Upper lobe of left lung (tissue), 6 donors: Measurements from ENCODE around the gene TP53I13. TPM values are rescaled to one million over a fixed set of nuclear protein-coding genes. Genes with fewer than 3 reads are reported as not detected.

Experiments
- ATAC-seq, 2 donors: fragments of 200-7000 bp; cut with Tn5 transposase; one replicate each; pipeline ENCODE4 v1.9.1; 2022; ENCODE audit warnings: mild to moderate bottlenecking in 2 of 2, moderate library complexity in 2 of 2; ENCODE audit not compliant: low FRiP score in 2 of 2
- DNase-seq, 2 donors: peaks; one replicate each; pipeline ENCODE4 v3.0.0-alpha.2; 2019 to 2020
- H3K27ac ChIP-seq, 4 donors: fragments of 200-600 bp; sonication (generic); one replicate each; pipeline ENCODE4 v1.5.1; 2016 to 2019
- H3K27me3 ChIP-seq, 4 donors: fragments of 200-600 bp; sonication (generic); one replicate each; pipeline ENCODE4 v1.5.1; 2017 to 2019
- H3K36me3 ChIP-seq, 4 donors: fragments of 200-600 bp; sonication (generic); one replicate each; pipeline ENCODE4 v1.5.1; 2016 to 2019
- H3K4me1 ChIP-seq, 4 donors: fragments of 200-600 bp; sonication (generic); one replicate each; pipeline ENCODE4 v1.5.1; 2018 to 2019
- H3K4me3 ChIP-seq, 4 donors: fragments of 200-600 bp; sonication (generic); one replicate each; pipeline ENCODE4 v1.5.1; 2017 to 2019; ENCODE audit warnings: mild to moderate bottlenecking in 2 of 4, moderate library complexity in 1 of 4
- H3K9me3 ChIP-seq, 4 donors: fragments of 200-600 bp; sonication (generic); one replicate each; pipeline ENCODE4 v1.5.1; 2018 to 2019
- EP300 ChIP-seq, 4 donors: sonication (generic); formaldehyde crosslinking; IDR thresholded peaks; one replicate each; pipeline ENCODE4 v1.5.1; 2017; ENCODE audit warnings: antibody characterized with exemption in 4 of 4, control low read depth in 2 of 4
- POLR2A ChIP-seq, 4 donors: fragments of 450-650 bp; IDR thresholded peaks; one replicate each; pipeline ENCODE4 v1.5.1; 2016 to 2017; ENCODE audit warnings: antibody characterized with exemption in 4 of 4, mild to moderate bottlenecking in 2 of 4
- POLR2AphosphoS5 ChIP-seq, 2 donors: sonication (generic); formaldehyde crosslinking; IDR thresholded peaks; one replicate each; pipeline ENCODE4 v1.5.1; 2017; ENCODE audit warnings: antibody characterized with exemption in 2 of 2
- WGBS, 2 donors: methylation state at CpG; one replicate each; pipeline ENCODE4 v1.1.5; 2017 to 2018; 5-methylcytosine and 5-hydroxymethylcytosine counted together
- total RNA-seq, 6 donors: library from RNA; depleted of rRNA in 4 of 6; stranded (reverse); fragments of >200 nt in 4 of 6; gene quantifications; one replicate each; pipeline versions ENCODE4 v1.1.0 to v1.2.1, GENCODE V29; 2016 to 2021
- TF ChIP-seq, protein P1 (sequence below), 6 experiments: fragments of 450-650 bp in 4 of 6; fragments of 200-600 bp in 2 of 6; sonication (generic) in 2 of 6; IDR thresholded peaks; one replicate each; pipeline ENCODE4 v1.5.1; 2016 to 2019; ENCODE audit warnings: antibody characterized with exemption in 6 of 6
- donor health status: DM: no; HTN: no; CAD: no; lungs with moderate emphysema.
- donor health status: DM: no; HTN: yes; CAD: no; lungs with severe emphysema.

The TP53I13 gene
- total RNA-seq, 6 donors from 2014 or later, result 57.3 to 178 (median 75.4) TPM

DNA sequence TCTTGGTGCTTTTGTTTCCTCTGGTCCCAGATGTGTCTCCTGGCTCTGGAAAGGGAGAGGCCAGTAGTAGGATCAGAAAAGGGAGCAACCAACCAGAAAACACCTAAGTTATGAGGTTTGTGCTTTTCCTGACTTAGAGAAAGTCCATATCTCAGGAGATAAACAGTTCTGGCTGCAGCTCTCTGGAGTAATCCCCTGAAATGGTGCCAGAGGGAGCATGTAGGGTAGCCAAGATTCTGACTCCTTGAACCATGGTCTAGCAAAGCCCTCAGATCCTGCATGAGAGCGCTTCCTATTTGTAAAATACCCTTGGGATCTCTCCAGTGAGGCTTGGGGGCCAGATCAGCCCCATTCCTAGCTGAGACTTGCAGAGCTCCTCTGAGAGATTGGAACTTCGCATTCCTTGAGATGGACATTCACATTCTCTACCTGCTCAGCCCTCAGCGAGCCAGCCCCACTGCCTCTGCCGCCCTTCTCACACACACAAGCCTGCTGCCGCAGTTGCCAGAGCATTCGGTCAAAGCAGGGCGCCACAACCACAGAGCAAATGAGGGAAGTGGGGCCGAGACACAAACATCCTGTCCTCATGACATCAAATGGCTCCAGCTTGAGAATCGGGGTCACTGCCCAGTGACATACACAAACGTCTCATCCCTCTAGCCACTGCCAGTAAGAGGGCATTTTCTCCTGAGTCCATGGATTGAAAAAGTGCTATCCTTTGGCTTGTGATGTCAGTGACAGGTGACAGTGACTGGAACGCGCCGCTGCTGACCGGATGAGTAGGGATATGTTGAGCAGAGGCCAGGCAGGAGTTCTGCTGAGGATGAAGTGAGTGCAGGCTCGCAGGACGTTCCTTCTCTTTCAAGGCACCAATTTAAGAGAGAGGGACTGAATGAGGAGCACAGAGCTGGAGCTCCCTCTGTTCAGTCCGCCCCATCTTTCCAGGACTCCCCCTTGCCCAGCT is 6.7 kb upstream of the TP53I13 start:
- Histone ChIP-seq H3K4me1 (peaks cover 31 to 40% (median 36%) of the 10 kb centered on the region in 4 donors), H3K4me3 (no peak overlapping the region), H3K27me3 (no peaks in the 10 kb centered on the region), H3K9me3 (no peaks in the 10 kb centered on the region), H3K36me3 (peaks cover 0 to 7% (median 3%) of the 10 kb centered on the region in 4 donors), H3K27ac (peak overlapping the region; percentile 40 to 70 (median 61))
- TF ChIP-seq POLR2A (IDR thresholded peaks at IDR 0.05), result peak in 1 of 4 donors; percentile 48
- no peak for TF ChIP-seq EP300 (IDR thresholded peaks at IDR 0.05)
- TF ChIP-seq POLR2AphosphoS5 (IDR thresholded peaks at IDR 0.05), result peak; percentile 28 to 33
- TF ChIP-seq, protein P1, sequence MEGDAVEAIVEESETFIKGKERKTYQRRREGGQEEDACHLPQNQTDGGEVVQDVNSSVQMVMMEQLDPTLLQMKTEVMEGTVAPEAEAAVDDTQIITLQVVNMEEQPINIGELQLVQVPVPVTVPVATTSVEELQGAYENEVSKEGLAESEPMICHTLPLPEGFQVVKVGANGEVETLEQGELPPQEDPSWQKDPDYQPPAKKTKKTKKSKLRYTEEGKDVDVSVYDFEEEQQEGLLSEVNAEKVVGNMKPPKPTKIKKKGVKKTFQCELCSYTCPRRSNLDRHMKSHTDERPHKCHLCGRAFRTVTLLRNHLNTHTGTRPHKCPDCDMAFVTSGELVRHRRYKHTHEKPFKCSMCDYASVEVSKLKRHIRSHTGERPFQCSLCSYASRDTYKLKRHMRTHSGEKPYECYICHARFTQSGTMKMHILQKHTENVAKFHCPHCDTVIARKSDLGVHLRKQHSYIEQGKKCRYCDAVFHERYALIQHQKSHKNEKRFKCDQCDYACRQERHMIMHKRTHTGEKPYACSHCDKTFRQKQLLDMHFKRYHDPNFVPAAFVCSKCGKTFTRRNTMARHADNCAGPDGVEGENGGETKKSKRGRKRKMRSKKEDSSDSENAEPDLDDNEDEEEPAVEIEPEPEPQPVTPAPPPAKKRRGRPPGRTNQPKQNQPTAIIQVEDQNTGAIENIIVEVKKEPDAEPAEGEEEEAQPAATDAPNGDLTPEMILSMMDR (IDR thresholded peaks at IDR 0.05), result no peak
- no peak for ATAC-seq
- peak in 1 of 2 donors; percentile 52 for DNase-seq
- WGBS, 2 donors, result 60 to 64% methylated on average over 11 to 17 of the region's 17 CpGs

DNA sequence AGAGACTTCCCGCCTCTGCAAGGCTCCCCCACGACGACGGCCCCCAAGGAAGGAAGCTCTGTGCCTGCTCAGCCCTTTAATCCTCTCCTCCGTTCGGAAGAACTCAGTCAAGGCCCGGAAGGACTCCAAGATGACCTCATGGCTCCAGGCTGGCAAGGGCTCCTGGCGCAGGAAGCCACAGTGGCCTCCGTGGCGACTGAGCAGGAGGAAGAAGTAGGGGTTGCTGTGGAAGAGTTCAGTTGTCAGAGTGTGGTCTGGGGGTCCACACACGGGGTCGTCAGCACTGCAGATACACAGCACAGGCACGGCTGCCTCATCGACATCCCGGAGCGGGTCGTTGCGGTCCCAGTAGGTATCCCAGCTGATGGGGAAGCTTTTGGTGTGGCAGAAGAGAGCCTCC is 5.9 kb upstream of the TP53I13 start:
- DNase-seq (no peak), ATAC-seq (no peak)
- Histone ChIP-seq H3K4me1 (peaks cover 31 to 45% (median 37%) of the 10 kb centered on the region in 4 donors), H3K27ac (peak overlapping the region; percentile 21 to 70 (median 49)), H3K4me3 (no peak overlapping the region), H3K36me3 (peaks cover 0 to 7% (median 3%) of the 10 kb centered on the region in 4 donors), H3K27me3 (no peaks in the 10 kb centered on the region), H3K9me3 (no peaks in the 10 kb centered on the region)
- 76 to 77% methylated on average over 16 to 18 of the region's 18 CpGs for WGBS, 2 donors
- TF ChIP-seq EP300 (IDR thresholded peaks at IDR 0.05) (no peak), POLR2A (IDR thresholded peaks at IDR 0.05) (no peak), POLR2AphosphoS5 (IDR thresholded peaks at IDR 0.05) (no peak)
- TF ChIP-seq, protein P1 (IDR thresholded peaks at IDR 0.05), result no peak

- DNase-seq (no peak), ATAC-seq (no peak)
- Histone ChIP-seq H3K4me1 (peaks cover 32 to 54% (median 38%) of the 10 kb centered on the region in 4 donors), H3K4me3 (no peak overlapping the region), H3K27ac (no peak overlapping the region), H3K27me3 (no peaks in the 10 kb centered on the region), H3K9me3 (no peaks in the 10 kb centered on the region), H3K36me3 (peaks cover 0 to 7% (median 3%) of the 10 kb centered on the region in 4 donors)
- WGBS, 2 donors, result 85 to 94% methylated on average over 3 of the region's 3 CpGs
- TF ChIP-seq, protein P1 (IDR thresholded peaks at IDR 0.05), result no peak
- TF ChIP-seq POLR2A (IDR thresholded peaks at IDR 0.05), result no peak
- TF ChIP-seq EP300 (IDR thresholded peaks at IDR 0.05), result no peak
- no peak for TF ChIP-seq POLR2AphosphoS5 (IDR thresholded peaks at IDR 0.05)
Measured at GRCh38 chr17:29563816-29564215, 4.7 kb upstream of the TP53I13 start.

DNA sequence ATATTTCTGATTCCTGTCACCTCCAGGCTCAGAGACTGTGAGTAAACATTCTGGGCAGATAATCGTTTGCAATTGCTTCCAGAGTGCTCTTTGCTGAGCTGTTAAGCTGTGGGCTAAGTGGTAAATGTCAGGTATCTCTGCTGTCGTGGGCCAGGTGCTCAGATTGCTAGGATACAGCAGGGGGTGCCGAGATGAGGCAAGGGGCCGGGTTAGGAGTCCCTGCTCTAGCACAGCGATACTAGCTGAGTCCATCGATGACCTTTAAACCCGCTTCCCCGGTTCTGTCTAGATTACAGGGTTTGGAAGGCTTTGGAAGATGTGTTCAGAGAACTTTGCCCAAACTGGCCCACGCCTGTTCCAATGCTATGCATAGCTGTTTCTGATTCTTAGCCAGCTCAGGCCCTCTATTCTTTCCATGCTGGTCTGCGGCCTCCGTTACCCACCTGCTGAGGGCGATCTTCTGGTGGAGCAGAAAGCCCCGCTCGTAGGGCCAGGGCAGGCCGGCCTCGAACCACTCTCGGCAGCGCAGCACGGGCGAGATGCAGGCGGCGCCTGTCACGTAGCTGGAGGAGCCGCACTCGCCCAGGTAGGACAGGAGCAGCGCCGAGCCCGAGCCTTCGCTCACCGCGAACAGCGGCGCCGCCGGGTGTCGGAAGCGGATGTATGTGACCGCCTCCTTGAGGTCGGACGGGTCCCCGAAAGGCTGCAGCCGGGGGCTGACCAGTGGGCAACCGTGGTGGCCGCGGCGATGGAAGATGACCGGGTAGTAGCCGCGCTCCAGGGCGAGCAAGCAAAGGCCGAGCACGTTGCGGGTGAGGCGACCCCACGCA is 2.6 kb upstream of the TP53I13 start:
- H3K27ac ChIP-seq, result peak overlapping the region; percentile 84 to 93 (median 90)
- peak; percentile 56 to 92 for DNase-seq
- peak overlapping the region; percentile 62 to 77 (median 72) for H3K4me3 ChIP-seq
- no peaks in the 10 kb centered on the region for H3K9me3 ChIP-seq
- WGBS, 2 donors, result 16 to 33% methylated on average over 17 to 41 of the region's 55 CpGs
- TF ChIP-seq POLR2AphosphoS5 (IDR thresholded peaks at IDR 0.05) (no peak), POLR2A (IDR thresholded peaks at IDR 0.05) (no peak), EP300 (IDR thresholded peaks at IDR 0.05) (no peak)
- no peaks in the 10 kb centered on the region for H3K27me3 ChIP-seq
- H3K36me3 ChIP-seq, result peaks cover 0 to 7% (median 3%) of the 10 kb centered on the region in 4 donors
- peak in 1 of 2 donors; percentile 6 for ATAC-seq
- peaks cover 36 to 65% (median 46%) of the 10 kb centered on the region in 4 donors for H3K4me1 ChIP-seq
